ENCODE measurements around the gene WIPF2.

Gene WIPF2

GRCh38 chr17:40315678-40316570, 96.8 kb downstream of the WIPF2 start:
- H3K27me3 ChIP-seq (ENCODE audit: control insufficient read depth, insufficient read depth, low read length), result no peaks in the 10 kb centered on the region
- no peak overlapping the region for H3K9ac ChIP-seq
- no peaks in the 10 kb centered on the region for H3K9me3 ChIP-seq (ENCODE audit: control insufficient read depth, low read length)
- TF ChIP-seq CTCF (IDR thresholded peaks at IDR 0.05), result no peak
- H3K27ac ChIP-seq, result peak overlapping the region; percentile 58
- H3K4me1 ChIP-seq, result peaks cover 45% of the 10 kb centered on the region
- H3K79me2 ChIP-seq, result peaks cover 23% of the 10 kb centered on the region
- H2AFZ ChIP-seq, result peak overlapping the region; percentile 85
- H3K4me2 ChIP-seq (ENCODE audit: low read length), result peak overlapping the region; percentile 47
- H3K4me3 ChIP-seq (ENCODE audit: low read depth, low read length), result peak overlapping the region; percentile 14
- no peaks in the 10 kb centered on the region for H3K36me3 ChIP-seq (ENCODE audit: control insufficient read depth, insufficient read depth, low read length)

GRCh38 chr17:40316571-40317344, 97.7 kb downstream of the WIPF2 start:
- H3K36me3 ChIP-seq (ENCODE audit: control insufficient read depth, insufficient read depth, low read length), result no peaks in the 10 kb centered on the region
- no peaks in the 10 kb centered on the region for H3K27me3 ChIP-seq (ENCODE audit: control insufficient read depth, insufficient read depth, low read length)
- H3K4me1 ChIP-seq, result peaks cover 45% of the 10 kb centered on the region
- H3K79me2 ChIP-seq, result peaks cover 31% of the 10 kb centered on the region
- H3K9me3 ChIP-seq (ENCODE audit: control insufficient read depth, low read length), result no peaks in the 10 kb centered on the region
- peak overlapping the region; percentile 57 for H3K4me2 ChIP-seq (ENCODE audit: low read length)
- H2AFZ ChIP-seq, result peak overlapping the region; percentile 85
- peak overlapping the region; percentile 14 for H3K4me3 ChIP-seq (ENCODE audit: low read depth, low read length)
- H3K9ac ChIP-seq, result no peak overlapping the region
- TF ChIP-seq CTCF (IDR thresholded peaks at IDR 0.05), result no peak
- peak overlapping the region; percentile 58 for H3K27ac ChIP-seq

- H3K4me3 ChIP-seq (ENCODE audit: low read depth, low read length), result peak overlapping the region; percentile 98
- H2AFZ ChIP-seq, result peak overlapping the region; percentile 93
- no peak overlapping the region for H3K9ac ChIP-seq
- H3K4me1 ChIP-seq, result peaks cover 42% of the 10 kb centered on the region
- H3K27me3 ChIP-seq (ENCODE audit: control insufficient read depth, insufficient read depth, low read length), result no peaks in the 10 kb centered on the region
- TF ChIP-seq CTCF (IDR thresholded peaks at IDR 0.05), result peak; percentile 39
- H3K9me3 ChIP-seq (ENCODE audit: control insufficient read depth, low read length), result no peaks in the 10 kb centered on the region
- H3K27ac ChIP-seq, result peak overlapping the region; percentile 58
- no peaks in the 10 kb centered on the region for H3K36me3 ChIP-seq (ENCODE audit: control insufficient read depth, insufficient read depth, low read length)
- peaks cover 38% of the 10 kb centered on the region for H3K79me2 ChIP-seq
- H3K4me2 ChIP-seq (ENCODE audit: low read length), result peak overlapping the region; percentile 57
Observed at GRCh38 chr17:40317345-40317873, 98.3 kb downstream of the WIPF2 start.

GRCh38 chr17:40317880-40318829, 99.1 kb downstream of the WIPF2 start:
- no peaks in the 10 kb centered on the region for H3K27me3 ChIP-seq (ENCODE audit: control insufficient read depth, insufficient read depth, low read length)
- no peaks in the 10 kb centered on the region for H3K9me3 ChIP-seq (ENCODE audit: control insufficient read depth, low read length)
- H3K4me2 ChIP-seq (ENCODE audit: low read length), result peak overlapping the region; percentile 95
- H3K9ac ChIP-seq, result peak overlapping the region; percentile 65
- peaks cover 43% of the 10 kb centered on the region for H3K79me2 ChIP-seq
- peak overlapping the region; percentile 98 for H3K4me3 ChIP-seq (ENCODE audit: low read depth, low read length)
- H3K36me3 ChIP-seq (ENCODE audit: control insufficient read depth, insufficient read depth, low read length), result no peaks in the 10 kb centered on the region
- H3K27ac ChIP-seq, result peak overlapping the region; percentile 66
- no peak for TF ChIP-seq CTCF (IDR thresholded peaks at IDR 0.05)
- peaks cover 42% of the 10 kb centered on the region for H3K4me1 ChIP-seq
- H2AFZ ChIP-seq, result peak overlapping the region; percentile 93

All from parathyroid adenoma (tissue), 2 donors.